Psoas muscle (tissue), 8 donors: Measurements from ENCODE around the gene PIP4K2C. TPM values are rescaled to one million over a fixed set of nuclear protein-coding genes. Genes with fewer than 3 reads are reported as not detected.

Source experiments
- ATAC-seq, 4 donors: fragments of 200-7000 bp; cut with Tn5 transposase; one replicate each; pipeline ENCODE4 v1.9.1; 2020; ENCODE audit warnings: moderate library complexity in 3 of 4, mild to moderate bottlenecking in 2 of 4
- DNase-seq, 2 donors: peaks; one replicate each; pipeline ENCODE4 v3.0.0-alpha.2; 2020
- H3K27ac ChIP-seq: fragments of 200-600 bp; one replicate; pipeline ENCODE4 v1.8.0; 2022
- H3K27me3 ChIP-seq, 3 donors: fragments of 200-600 bp in 1 of 3; one replicate each; pipeline versions ENCODE4 v1.6.1 to v1.8.0; 2013 to 2022; ENCODE audit warnings: low read length in 2 of 3, mild to moderate bottlenecking in 2 of 3, moderate library complexity in 1 of 3; ENCODE audit not compliant: insufficient read depth in 3 of 3
- H3K36me3 ChIP-seq, 2 donors: fragments of 200-600 bp in 1 of 2; one replicate each; pipeline versions ENCODE4 v1.6.1 to v1.8.0; 2013 to 2022; ENCODE audit warnings: low read depth in 1 of 2, mild to moderate bottlenecking in 1 of 2, moderate library complexity in 1 of 2; ENCODE audit not compliant: insufficient read depth in 1 of 2
- H3K4me1 ChIP-seq: fragments of 200-600 bp; one replicate; pipeline ENCODE4 v1.8.0; 2022
- H3K4me3 ChIP-seq: fragments of 200-600 bp; one replicate; pipeline ENCODE4 v1.8.0; 2022; ENCODE audit warnings: mild to moderate bottlenecking
- H3K9me3 ChIP-seq: fragments of 200-600 bp; one replicate; pipeline ENCODE4 v1.8.0; 2022
- WGBS, 3 donors: extraction: QIAGEN DNeasy Blood & Tissue Kit; methylation state at CpG; one replicate each; pipeline versions ENCODE4 v1.1.6 to v1.1.7; 2013; 5-methylcytosine and 5-hydroxymethylcytosine counted together
- intact Hi-C, 2 donors: fragments of 100-400 bp; cut with DNase I; formaldehyde crosslinking; loops; one replicate each; pipeline versions ENCODE4 v1.11.0 to v1.14.2; 2022
- polyA plus RNA-seq, 3 donors: library from polyadenylated mRNA; stranded (reverse); fragments of 200-250 nt; gene quantifications; one replicate each; pipeline ENCODE4 v1.2.3, GENCODE V29; 2013
- total RNA-seq, 4 donors: library from RNA; stranded (reverse); fragmentation: NEBNext Ultra II Directional in 2 of 4; extraction: Animal tissue kit (Norgen Biotek cat#: 25700) in 2 of 4; gene quantifications; one replicate each; pipeline versions ENCODE4 v1.2.1 to v1.2.4, GENCODE V29; 2021 to 2023
- TF ChIP-seq, protein P1 (sequence below): fragments of 200-600 bp; IDR thresholded peaks from one replicate; pipeline ENCODE4 v1.8.0; 2022; ENCODE audit warnings: antibody characterized with exemption
- donor health status: healthy with polysubstance abuse.
- donor health status: DM: no; HTN: no; CAD: no; lungs with moderate emphysema.
- donor health status: Bipolar disorder and iron deficiency.
- donor health status: healthy.
- donor health status: DM: yes; HTN: yes; CAD: no.
- donor health status: DM: no; HTN: no; CAD: no.
- donor health status: DM: no; HTN: no; CAD: no.
- donor health status: DM: yes; HTN: yes; CAD: no.

Gene PIP4K2C
- total and polyA plus RNA-seq, 7 donors: 7.7 to 16.4 (median 10.1) TPM

DNA sequence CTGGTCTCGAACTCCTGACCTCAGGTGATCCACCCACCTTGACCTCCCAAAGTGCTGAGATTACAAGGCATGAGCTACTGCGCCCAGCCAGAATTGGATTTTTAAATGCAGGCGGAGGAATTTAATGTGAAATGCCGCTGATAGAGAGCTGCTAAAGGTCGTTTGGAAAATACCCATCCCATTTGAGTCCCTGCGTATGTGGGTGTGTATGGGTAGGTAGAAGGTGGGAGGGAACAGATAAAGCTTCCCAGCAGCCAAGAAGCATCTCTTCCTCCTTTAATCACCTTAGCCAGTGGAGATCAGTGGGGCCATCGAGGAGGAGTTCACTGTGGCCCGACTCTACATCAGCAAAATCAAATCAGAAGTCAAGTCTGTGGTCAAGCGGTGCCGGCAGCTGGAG is 16.2 kb upstream of the PIP4K2C start:
- no peaks in the 10 kb centered on the region for H3K9me3 ChIP-seq
- H3K36me3 ChIP-seq: no peaks in the 10 kb centered on the region
- TF ChIP-seq, protein P1, sequence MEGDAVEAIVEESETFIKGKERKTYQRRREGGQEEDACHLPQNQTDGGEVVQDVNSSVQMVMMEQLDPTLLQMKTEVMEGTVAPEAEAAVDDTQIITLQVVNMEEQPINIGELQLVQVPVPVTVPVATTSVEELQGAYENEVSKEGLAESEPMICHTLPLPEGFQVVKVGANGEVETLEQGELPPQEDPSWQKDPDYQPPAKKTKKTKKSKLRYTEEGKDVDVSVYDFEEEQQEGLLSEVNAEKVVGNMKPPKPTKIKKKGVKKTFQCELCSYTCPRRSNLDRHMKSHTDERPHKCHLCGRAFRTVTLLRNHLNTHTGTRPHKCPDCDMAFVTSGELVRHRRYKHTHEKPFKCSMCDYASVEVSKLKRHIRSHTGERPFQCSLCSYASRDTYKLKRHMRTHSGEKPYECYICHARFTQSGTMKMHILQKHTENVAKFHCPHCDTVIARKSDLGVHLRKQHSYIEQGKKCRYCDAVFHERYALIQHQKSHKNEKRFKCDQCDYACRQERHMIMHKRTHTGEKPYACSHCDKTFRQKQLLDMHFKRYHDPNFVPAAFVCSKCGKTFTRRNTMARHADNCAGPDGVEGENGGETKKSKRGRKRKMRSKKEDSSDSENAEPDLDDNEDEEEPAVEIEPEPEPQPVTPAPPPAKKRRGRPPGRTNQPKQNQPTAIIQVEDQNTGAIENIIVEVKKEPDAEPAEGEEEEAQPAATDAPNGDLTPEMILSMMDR: no peak
- H3K4me3 ChIP-seq: no peak overlapping the region
- 81 to 86% (median 84%) methylated on average over 10 of the region's 10 CpGs for WGBS, 3 donors
- peaks cover 0 to 17% (median 0%) of the 10 kb centered on the region in 3 donors for H3K27me3 ChIP-seq
- H3K4me1 ChIP-seq: no peaks in the 10 kb centered on the region
- intact Hi-C loops: no loop called here
- DNase-seq: no peak
- ATAC-seq: no peak
- H3K27ac ChIP-seq: no peak overlapping the region

DNA sequence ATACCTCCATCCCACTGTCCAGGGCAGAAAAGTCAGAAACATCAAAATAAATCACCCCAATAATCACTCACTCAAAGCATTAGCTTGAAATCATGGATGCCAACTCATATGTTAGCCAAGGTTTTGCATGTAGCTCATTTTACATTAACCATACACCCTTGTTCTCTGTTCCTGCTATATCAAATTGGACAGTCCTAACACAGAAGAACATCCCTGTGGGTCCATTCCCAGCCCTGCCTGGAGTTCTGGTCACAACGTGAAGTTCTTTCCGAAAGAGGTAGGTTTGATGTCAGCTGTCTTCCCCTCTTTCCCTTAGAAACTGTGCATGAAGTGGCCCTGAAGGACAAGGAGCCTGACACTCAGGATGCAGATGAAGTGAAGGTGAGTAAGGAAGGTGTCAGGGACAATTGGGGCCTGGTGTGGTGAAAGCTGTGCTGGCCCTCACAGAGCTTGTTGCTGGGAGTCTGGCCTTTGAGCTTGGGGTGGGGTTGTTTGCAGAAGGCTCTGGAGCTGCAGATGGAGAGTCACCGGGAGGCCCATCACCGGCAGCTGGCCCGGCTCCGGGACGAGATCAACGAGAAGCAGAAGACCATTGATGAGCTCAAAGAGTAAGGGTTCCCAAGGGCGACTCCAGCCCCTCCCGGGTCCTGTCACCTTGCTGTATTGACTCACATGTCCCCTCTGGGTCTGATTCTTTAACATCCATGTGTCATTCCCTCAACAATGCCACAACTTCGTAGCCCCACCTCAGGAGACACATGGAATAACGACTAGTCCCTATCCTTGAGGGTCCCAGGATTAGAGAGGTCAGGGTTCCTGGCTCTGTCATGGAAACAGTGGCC is 15.0 kb upstream of the PIP4K2C start:
- WGBS, 3 donors: 74 to 81% (median 75%) methylated on average over 12 of the region's 12 CpGs
- intact Hi-C loops: no loop called here
- ATAC-seq (no peak), DNase-seq (no peak)
- peaks cover 0 to 10% (median 0%) of the 10 kb centered on the region in 3 donors for H3K27me3 ChIP-seq
- no peaks in the 10 kb centered on the region for H3K36me3 ChIP-seq
- no peaks in the 10 kb centered on the region for H3K4me1 ChIP-seq
- no peak overlapping the region for H3K4me3 ChIP-seq
- H3K9me3 ChIP-seq: no peaks in the 10 kb centered on the region
- TF ChIP-seq, protein P1: no peak
- H3K27ac ChIP-seq: no peak overlapping the region

DNA sequence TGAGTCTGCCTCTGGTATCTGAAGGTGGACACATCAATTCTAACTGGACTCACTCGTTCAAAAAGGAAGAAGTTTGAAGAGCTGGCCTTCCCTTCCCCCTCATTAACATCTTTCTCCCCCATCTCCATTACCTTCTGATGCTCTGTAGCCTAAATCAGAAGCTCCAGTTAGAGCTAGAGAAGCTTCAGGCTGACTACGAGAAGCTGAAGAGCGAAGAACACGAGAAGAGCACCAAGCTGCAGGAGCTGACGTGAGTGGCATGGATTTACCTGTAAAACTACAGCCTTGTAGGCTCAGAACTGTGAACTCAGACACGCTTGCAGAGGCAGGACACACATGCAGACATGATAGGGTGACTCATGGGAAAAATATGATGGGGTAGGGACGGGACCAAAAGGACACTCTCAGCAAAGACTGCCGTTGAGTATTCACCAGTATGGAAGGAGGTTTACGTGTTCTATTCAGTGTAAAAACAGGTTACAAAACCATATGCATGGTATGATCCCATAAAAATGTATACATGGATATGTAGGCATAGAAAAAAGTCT is 14.3 kb upstream of the PIP4K2C start:
- no peak overlapping the region for H3K4me3 ChIP-seq
- no peaks in the 10 kb centered on the region for H3K4me1 ChIP-seq
- DNase-seq (no peak), ATAC-seq (no peak)
- H3K27me3 ChIP-seq: peaks cover 0 to 9% (median 2%) of the 10 kb centered on the region in 3 donors
- 66 to 73% (median 70%) methylated on average over 9 of the region's 9 CpGs for WGBS, 3 donors
- no peaks in the 10 kb centered on the region for H3K9me3 ChIP-seq
- no peaks in the 10 kb centered on the region for H3K36me3 ChIP-seq
- TF ChIP-seq, protein P1: no peak
- no peak overlapping the region for H3K27ac ChIP-seq
- intact Hi-C loops: no loop called here

DNA sequence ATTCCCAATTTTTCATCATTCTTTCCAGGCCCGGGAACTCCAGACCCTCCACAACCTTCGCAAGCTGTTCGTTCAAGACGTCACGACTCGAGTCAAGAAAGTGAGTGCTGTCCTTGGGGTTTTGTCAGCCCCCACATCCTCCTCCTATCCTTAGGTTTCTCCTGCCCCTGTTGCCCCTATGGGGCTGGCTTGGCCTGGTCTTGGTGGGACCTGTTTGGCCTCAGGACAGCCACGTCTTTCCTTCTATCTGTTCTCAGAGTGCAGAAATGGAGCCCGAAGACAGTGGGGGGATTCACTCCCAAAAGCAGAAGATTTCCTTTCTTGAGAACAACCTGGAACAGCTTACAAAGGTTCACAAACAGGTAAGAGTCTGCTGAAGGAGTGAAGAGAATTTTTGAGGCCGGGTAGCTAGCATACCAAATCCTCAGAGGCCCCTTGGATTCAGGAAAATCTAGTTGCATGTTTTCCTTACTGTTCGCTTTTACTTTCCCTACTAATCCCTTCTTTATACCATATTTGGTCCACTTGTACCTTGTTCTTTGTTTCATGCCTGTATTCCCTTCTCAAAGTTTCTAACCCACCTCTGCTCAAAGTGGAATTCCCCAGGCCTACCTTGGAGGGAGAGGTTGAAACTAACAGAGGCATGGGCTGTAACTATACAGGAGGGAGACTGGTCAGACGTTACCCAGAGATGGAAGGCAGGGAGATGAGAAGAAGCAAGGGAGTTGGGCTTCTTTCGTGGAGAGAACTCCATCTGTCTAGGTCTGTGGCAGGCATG is 12.8 kb upstream of the PIP4K2C start:
- ATAC-seq (no peak), DNase-seq (no peak)
- H3K9me3 ChIP-seq: no peaks in the 10 kb centered on the region
- no peak overlapping the region for H3K4me3 ChIP-seq
- H3K27ac ChIP-seq: no peak overlapping the region
- no peaks in the 10 kb centered on the region for H3K4me1 ChIP-seq
- H3K36me3 ChIP-seq: no peaks in the 10 kb centered on the region
- TF ChIP-seq, protein P1: no peak
- WGBS, 3 donors: 79 to 86% (median 84%) methylated on average over 12 of the region's 12 CpGs
- peaks cover 0 to 10% (median 2%) of the 10 kb centered on the region in 3 donors for H3K27me3 ChIP-seq
- intact Hi-C loops: no loop called here
